Measurements from ENCODE around the gene ATP8A2.
"Not testable (repeated sequence)": the region's sequence is repeated elsewhere in the genome, so short reads cannot be mapped to it uniquely, and the experiment has no call there.

ATP8A2 gene

DNA sequence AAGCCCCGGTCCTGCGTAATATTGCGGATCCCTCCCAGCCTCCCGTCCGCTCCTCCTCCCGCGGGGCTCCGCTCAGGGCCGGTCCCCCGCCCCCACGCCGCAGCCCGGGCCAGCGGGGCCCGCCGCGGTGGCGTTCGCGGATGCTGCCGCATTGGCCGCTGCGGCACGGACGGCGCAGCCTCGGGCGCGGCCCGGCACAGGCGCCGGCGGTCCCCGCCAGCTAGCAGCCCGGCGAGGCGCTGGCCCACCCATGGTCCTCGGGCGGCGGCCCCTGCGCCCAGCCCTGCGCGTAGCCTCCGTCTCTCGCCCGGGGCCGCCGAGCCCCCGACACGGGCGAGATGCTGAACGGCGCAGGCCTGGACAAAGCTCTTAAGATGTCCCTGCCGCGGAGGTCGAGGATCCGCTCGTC lies at the start of gene ATP8A2:
TSS of gene ATP8A2 (plus strand) at position 100 of the 409 bp plus-strand sequence. CDS start at position 339, 239 bp downstream.
- DNase-seq (ENCODE audit: low read depth in 1 of 2, low spot score in 1 of 2), result no peak

DNA sequence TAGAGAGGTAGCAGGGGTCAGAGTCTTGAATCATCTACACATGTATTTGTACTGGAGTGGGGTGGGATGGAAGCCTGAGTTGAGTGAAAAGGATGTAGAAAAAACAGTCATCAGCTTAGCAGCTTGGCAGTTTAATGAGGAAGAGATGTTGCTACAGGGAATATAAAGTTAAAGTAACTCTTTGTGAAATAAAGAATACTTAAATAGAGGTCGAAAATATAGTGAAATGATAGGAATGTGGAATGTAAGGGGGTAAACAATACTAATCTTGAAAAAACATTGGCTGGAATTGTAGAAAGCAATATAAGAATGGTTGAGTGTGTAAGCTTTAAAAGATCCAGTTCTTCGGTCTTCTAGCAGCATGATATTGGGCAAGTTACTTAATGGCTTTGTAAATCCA lies 47.7 kb upstream of the ATP8A2 start:
- DNase-seq (ENCODE audit: low read depth in 1 of 2, low spot score in 1 of 2), result no peak

DNA sequence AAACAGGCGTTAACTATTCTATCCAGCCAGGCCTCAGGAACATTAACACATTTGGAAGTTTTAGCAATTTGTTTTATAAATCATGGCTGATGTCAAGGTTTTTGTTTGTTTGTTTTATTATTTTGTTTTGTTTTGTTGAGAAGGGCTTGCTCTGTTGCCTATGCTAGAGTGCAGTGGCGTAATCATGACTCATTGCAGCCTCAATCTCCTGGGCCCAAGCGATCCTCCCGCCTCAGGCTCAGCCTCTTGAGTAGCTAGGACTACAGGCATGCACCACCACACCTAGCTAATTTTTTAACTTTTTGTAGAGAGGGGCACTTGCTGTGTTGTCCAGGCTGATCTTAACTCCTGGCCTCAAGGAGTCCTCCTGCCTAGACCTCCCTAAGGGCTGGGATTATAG lies 42.1 kb upstream of the ATP8A2 start:
- DNase-seq (ENCODE audit: low read depth in 1 of 2, low spot score in 1 of 2), result no peak

DNA sequence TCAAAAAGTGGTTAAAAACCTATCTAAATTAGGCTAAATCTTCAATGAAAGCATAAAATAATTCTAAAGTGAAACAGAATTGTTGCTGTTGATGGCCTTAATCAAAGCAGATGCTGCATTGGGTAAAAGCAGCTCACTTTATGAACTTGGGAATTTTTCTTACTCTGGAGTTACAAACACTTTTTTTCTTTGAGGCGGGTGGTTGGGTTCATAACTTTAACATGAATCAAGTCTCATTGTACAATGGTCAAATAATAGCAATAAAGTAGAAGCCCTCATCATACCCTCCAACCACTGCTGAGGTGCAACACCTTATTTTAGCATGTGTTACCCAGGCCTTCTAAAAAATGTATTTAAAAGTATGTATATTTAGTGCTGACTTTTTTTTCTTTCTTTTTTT lies 41.2 kb upstream of the ATP8A2 start:
- DNase-seq (ENCODE audit: low read depth in 1 of 2, low spot score in 1 of 2), result no peak

DNA sequence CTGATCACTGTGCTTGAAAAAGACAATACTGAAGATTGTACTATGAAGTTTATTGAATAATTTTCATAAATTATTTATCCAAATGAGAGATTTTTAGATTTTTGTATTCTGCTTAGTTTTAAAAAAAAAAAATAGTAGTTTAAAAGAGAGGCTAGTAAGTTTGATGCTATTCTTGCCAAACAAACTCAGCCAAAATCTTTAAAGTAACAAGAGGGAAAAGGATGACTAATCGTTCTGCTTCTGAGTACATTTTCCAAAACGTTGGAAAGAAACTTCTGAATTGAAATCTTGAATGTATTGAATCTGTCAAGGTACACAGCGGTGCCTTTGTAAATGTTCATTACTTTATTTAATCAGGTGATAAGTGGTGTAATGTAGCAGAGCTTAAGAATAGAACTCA lies 35.9 kb upstream of the ATP8A2 start:
- DNase-seq (ENCODE audit: low read depth in 1 of 2, low spot score in 1 of 2), result no peak

- no peak for DNase-seq (ENCODE audit: low read depth in 1 of 2, low spot score in 1 of 2)
These were observed 26.2 kb upstream of the ATP8A2 start for GRCh38 chr13:25345576-25345975.

DNA sequence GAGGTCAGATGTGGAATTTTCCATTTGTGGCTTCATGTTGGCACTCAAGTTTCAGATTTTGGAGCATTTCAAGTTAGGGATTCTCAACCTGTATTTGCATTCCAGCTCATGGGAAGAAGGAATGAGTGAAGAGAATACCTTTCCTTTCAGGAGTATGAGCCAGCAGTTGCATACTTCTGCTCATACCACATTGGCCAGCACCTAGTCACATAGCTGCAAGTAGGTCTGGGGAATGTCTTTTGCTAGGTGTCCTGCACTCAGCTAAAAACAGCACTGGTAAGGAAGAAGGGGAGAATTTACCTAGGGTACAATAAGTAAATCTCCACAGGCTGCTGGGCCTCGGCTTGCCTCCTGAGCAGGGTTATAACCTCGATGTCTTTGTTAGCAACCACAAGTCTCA lies 24.6 kb upstream of the ATP8A2 start:
- DNase-seq (ENCODE audit: low read depth in 1 of 2, low spot score in 1 of 2), result no peak

DNA sequence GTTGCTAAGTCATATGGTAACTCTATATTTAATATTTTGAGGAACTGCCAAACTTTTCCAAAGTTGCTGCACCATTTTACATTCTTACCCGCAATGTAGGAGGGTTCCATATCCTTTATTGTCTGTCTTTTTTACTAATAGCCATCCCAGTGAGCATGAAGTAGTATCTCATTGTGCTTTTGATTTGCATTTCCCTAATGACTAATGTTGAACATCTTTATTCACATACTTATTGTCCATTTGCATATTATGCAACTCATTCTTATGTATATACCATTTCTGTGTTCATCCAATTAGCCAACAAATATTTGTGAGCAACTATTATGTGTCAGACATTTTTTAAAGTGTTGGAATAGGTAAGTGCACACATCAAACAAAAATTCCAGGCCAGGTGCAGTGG lies 20.4 kb upstream of the ATP8A2 start:
- DNase-seq (ENCODE audit: low read depth in 1 of 2, low spot score in 1 of 2), result no peak

GRCh38 chr13:25352230-25352629 lies 19.5 kb upstream of the ATP8A2 start:
- no peak for DNase-seq (ENCODE audit: low read depth in 1 of 2, low spot score in 1 of 2)

DNA sequence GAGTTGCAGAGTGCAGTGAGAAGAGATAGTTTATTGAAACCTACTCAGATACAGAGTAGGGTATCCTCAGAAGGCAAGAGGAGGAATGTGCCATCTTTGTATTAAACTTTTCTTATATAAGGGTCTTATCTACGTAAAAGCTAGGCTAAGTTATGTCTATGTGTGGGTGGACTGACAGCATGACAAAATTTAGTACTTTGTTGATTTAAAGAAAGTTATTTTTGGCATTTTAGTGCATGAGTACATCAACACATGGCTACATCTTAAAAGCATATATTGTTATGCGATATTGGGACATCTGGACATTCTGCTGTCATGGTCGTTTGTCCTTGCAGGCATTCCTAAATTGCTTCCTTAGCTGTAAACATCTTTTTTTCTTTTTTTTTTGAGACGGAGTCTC lies 19.0 kb upstream of the ATP8A2 start:
- DNase-seq (ENCODE audit: low read depth in 1 of 2, low spot score in 1 of 2), result no peak

GRCh38 chr13:25353344-25353743 lies 18.4 kb upstream of the ATP8A2 start:
- DNase-seq (ENCODE audit: low read depth in 1 of 2, low spot score in 1 of 2), result no peak

DNA sequence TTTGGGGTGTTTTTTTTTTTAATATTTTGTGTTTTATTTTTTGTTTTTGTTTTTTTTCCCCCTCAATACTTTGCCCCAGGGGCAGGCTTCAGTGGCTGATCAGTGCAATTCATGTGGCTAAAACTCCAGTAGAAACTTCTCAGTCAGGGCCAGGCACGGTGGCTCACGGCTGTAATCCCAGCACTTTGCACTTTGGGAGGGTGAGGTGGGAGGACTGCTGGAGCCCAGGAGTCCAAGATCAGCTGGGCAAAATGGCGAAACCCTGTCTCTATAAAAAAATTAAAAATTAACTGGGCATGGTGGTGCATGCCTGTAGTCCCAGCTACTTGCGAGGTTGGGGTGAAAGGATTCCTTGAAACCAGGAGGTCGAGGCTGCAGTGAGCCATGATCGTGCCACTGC lies 17.4 kb upstream of the ATP8A2 start:
- DNase-seq (ENCODE audit: low read depth in 1 of 2, low spot score in 1 of 2), result no peak

GRCh38 chr13:25360443-25360842 lies 11.3 kb upstream of the ATP8A2 start:
- not testable (repeated sequence) for DNase-seq (ENCODE audit: low read depth in 1 of 2, low spot score in 1 of 2)

DNA sequence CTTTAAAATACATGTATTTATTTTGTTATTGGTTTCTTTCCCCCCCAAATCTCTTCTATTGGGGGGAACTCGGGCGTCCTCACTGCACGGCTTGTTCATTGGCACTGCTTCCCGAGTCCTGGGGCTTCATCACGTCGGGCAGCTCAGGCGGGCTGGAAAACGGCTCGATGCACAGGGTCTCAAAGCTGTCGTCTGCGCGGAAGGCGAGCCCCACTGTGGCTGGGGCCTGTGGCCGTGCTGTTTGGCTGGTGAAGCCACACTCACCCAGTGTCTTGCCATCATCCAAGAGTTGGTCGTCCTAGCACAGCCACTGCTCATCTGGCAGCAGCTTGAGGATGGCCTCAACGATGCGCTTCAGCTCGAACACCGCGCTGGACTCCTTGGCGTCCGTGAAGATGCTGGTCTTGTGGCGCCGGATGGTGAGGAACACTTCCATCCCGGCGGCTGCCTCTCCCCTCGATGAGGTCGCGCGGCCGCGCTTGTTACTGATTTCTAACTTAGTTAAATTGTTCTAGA lies 6.0 kb upstream of the ATP8A2 start:
- no peak for DNase-seq (ENCODE audit: low read depth in 1 of 2, low spot score in 1 of 2)

- DNase-seq (ENCODE audit: low read depth in 1 of 2, low spot score in 1 of 2), result no peak
These were observed 458 bp upstream of the ATP8A2 start for GRCh38 chr13:25371158-25371874.

DNA sequence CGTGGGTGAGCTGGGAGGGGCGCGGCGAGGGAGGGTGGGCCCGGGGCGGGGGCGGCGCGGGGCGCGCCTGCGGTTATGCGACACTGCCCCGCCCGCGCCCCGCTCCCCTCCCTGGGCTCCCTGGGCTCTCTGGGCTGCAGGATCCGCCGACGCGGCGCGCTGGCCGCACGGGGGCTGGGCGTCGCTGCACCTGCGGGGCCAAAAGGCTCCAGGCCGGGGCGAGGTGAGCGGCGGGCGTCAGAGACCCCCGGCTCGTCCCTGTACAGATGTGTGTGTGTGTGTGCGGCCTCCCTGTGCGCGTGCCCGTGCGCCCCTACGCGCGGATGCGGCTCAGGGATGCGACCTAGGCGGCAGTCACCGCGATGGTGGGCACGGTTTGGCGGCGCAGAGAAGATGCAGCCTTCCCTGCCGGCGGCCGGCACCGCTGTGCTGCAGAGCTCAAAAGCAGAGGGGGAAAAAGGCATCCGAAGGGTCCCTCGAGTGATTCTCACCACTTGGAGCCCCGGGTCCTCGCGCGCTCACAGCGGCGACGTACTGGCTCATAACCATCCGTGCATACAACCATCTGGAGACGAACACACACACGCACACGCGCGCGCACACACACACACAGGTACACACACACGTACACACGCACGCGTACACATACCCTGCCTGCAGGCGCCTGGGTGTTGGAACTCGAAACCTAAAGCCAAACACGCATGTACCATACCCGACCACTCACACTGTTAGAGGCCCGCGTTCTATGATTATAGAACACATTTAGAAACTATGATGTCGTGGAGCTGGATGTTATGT lies 709 bp downstream of the ATP8A2 start:
- DNase-seq (ENCODE audit: low read depth in 1 of 2, low spot score in 1 of 2), result no peak

DNA sequence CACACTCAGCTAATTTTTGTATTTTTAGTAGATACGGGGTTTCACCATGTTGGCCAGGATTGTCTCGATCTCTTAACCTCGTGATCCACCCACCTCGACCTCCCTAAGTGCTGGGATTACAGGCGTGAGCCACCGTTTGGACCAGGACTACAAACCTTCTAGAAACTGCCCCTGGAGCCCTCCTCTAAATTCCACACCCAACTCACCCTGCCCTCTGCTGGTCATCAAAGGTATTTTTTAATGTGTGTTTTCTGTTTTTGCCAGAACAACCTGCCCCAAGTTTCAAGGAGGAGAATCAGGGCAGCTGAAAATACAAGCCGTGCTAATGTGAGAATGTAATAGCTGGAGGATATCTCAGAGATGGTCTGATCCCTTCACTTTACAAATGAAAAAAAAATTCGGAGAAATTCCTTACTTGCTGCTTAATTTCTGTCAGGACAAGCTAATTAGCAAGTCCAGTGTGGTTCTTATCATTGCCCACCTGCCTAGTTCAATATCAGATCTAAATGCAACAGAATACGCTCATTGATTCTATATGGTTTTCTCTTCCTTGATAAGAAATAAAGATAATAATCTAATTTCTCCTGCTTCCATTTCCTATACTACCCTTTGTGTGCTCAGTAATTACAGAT lies 4.1 kb downstream of the ATP8A2 start:
- DNase-seq (ENCODE audit: low read depth in 1 of 2, low spot score in 1 of 2), result no peak

DNA sequence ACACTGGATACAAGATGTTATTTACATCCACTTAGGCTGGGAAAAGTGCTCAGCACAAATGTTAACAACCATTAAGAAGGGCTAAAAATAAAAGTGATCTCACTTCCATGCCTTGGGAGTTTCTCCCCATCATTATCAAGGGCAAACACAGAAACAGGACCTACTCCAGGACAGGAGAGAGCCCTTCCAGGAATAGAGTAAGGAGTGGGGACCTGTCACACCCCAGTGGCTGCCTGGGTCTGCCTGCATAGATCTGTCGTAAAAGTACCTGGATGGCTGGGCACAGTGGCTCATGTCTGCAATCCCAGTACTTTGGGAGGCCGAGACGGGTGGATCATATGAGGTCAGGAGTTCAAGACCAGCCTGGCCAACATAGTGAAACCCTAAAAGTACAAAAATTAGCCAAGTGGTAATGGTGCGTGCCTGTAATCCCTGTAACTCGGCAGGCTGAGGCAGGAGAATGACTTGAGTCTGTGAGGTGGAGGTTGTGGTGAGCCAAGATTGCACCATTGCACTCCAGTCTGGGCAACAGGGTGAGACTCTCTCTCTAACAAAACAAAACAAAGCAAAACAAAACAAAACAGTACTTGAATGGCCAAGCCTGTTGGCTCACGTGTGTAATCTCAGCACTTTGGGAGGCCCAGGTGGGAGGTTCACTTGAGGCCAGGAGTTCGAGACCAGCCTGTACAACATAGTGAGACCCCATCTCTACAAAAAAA lies 5.6 kb downstream of the ATP8A2 start:
- DNase-seq (ENCODE audit: low read depth in 1 of 2, low spot score in 1 of 2), result no peak

GRCh38 chr13:25378528-25378927 lies 6.8 kb downstream of the ATP8A2 start:
- no peak for DNase-seq (ENCODE audit: low read depth in 1 of 2, low spot score in 1 of 2)

DNA sequence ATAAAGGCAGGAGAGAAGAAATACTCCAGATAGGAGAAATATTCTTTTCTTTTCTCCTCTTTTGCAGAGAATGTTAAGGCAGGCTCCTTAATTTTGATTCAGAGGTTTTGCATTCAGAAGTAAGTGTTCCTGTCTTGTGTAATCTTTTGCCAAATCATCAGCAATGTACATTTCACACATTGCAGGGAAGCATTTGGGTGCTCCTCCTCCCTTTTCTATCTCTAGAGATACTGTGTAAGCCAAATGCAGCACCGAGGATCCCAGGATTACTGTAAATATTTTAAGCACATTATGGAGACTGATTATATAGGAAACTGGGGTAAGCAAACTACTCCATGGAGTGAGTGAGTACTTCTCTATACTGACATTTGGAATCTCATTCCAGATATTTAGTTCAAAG lies 7.2 kb downstream of the ATP8A2 start:
- DNase-seq (ENCODE audit: low read depth in 1 of 2, low spot score in 1 of 2), result no peak

- DNase-seq (ENCODE audit: low read depth in 1 of 2, low spot score in 1 of 2), result no peak
These were observed 8.3 kb downstream of the ATP8A2 start for GRCh38 chr13:25380082-25380481.

Measured in stimulated activated CD4-positive, alpha-beta T cell treated with anti-CD3 and anti-CD28 coated beads, Interleukin-15, amount 100 ng/mL, for 1 hour (primary cell).